Activated naive CD4-positive, alpha-beta T cell treated with anti-CD3 and anti-CD28 coated beads, Interleukin-2, amount 50 U/mL, for 16 hours (primary cell): ENCODE measurements around the gene AFF2.

Experiments
- DNase-seq: peaks from one replicate; pipeline ENCODE4 v3.0.0-alpha.2; 2020

The AFF2 gene

GRCh38 chrX:149036086-149036485 lies 535.7 kb downstream of the AFF2 start:
- no peak for DNase-seq

GRCh38 chrX:149037281-149037870 lies 537.0 kb downstream of the AFF2 start:
- DNase-seq, result no peak

DNA sequence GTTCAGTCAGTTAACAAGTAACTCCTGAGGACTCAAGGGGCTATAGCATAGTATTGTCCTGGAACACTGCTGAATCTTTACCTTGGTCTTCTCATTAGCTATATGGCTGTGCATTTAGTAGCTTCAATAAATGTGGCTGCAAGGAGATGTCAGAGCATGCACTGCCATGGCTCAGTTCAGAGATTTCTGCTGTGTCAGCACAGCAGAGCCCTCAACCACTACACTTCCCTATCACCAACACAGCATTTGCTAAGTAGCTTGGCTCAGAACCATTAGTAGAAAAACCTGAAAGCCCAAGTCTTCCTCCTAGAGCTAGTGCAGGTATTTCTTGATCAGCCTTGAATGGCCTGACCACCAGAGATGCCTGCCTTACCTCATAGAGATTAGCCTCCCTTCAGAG lies 538.6 kb downstream of the AFF2 start:
- no peak for DNase-seq

DNA sequence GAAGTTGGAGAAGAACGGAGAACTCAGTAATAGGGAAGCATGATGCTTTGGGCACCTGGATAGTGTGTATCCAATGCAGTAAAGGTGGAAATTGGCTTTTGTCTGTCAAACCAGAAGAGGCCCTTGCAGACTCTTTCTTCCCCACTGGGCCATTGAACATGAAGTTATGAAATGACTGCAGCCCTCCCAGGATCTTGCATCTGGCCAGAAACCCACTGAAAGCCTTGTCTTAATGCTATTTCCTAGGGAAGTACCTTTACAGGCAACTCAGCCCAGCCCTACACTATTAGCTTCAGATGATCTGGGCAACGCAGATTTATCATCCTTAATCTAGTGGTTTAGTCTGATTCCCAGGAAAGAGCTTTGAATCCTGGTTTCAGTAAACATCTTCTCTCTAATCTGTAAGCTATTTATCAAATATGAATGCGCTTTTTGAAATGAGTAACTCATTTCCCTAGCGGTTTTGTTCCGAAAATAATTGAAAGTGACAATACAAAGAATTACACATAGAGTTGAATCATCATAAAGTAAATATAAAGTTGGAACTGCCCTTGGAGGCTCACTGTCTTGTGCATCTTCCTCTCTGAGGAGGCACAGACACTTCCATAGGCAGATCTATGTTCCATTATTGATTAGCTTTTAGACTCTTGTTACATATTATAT lies 540.6 kb downstream of the AFF2 start:
- no peak for DNase-seq

DNA sequence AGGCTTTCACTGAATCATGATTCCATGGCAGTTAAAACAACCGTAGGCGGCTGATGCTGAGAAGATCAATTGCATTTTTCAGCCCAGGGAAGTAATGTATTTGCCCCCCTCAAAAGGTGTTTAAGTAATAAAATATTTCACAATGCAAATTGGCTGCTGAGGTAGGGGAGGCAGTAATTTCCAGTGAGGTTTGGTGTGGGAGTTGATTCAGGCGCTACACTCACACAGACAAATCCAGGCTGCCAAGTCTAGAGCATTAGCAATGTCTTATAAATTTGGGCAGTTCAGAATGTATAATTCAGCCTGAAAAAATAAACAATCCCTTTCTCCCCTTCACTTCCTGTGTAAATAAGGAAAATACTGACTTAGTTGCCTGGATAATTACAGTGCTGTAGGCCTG lies 543.0 kb downstream of the AFF2 start:
- no peak for DNase-seq

GRCh38 chrX:149044471-149044870 lies 544.1 kb downstream of the AFF2 start:
- DNase-seq, result no peak

GRCh38 chrX:149045645-149046210 lies 545.3 kb downstream of the AFF2 start:
- DNase-seq, result no peak
